HL-60 (cell line): ENCODE results near the gene AGPAT2.
"Not testable (repeated sequence)": the region's sequence is repeated elsewhere in the genome, so short reads cannot be mapped to it uniquely, and the experiment has no call there.

Experiments used
- DNase-seq, 2 experiments: peaks; one replicate each; pipeline ENCODE4 v3.0.0-alpha.2; 2010 to 2020; ENCODE audit warnings: low read depth in 1 of 2, low spot score in 1 of 2
- H3K27ac ChIP-seq: fragments of 250-450 bp; sonication (Bioruptor Pico); replicated peaks from 2 replicates; pipeline ENCODE4 v1.5.1; 2020; ENCODE audit warnings: mild to moderate bottlenecking, moderate library complexity
- H3K27me3 ChIP-seq: fragments of 250-450 bp; sonication (Bioruptor Pico); 2 replicates; pipeline ENCODE4 v1.5.1; 2021; ENCODE audit warnings: mild to moderate bottlenecking, moderate library complexity; ENCODE audit not compliant: insufficient read depth, poor library complexity, severe bottlenecking
- H3K4me3 ChIP-seq: replicated peaks from 2 replicates; pipeline ENCODE4 v1.5.1; 2011; ENCODE audit warnings: mild to moderate bottlenecking, control low read depth, low read length; ENCODE audit not compliant: insufficient read depth
- CTCF ChIP-seq: IDR thresholded peaks from one replicate; pipeline ENCODE4 v1.5.1; 2011; ENCODE audit warnings: low read length, control low read depth, inconsistent platforms; ENCODE audit not compliant: insufficient read depth
- GABPA ChIP-seq: IDR thresholded peaks from 2 replicates; pipeline ENCODE4 v1.6.1; 2012; ENCODE audit warnings: low read depth
- POLR2AphosphoS5 ChIP-seq: IDR thresholded peaks from 2 replicates; pipeline ENCODE4 v1.6.1; 2012; ENCODE audit warnings: low read depth
- REST ChIP-seq: IDR thresholded peaks from 2 replicates; pipeline ENCODE4 v1.6.1; 2012; ENCODE audit warnings: low read depth; ENCODE audit not compliant: insufficient replicate concordance
- SPI1 ChIP-seq: IDR thresholded peaks from 2 replicates; pipeline ENCODE4 v1.6.1; 2012; ENCODE audit warnings: low read depth, mild to moderate bottlenecking, borderline replicate concordance

Gene AGPAT2

GRCh38 chr9:136711751-136712689 lies 24.8 kb upstream of the AGPAT2 start, which contains the start of gene DIPK1B:
TSS of gene DIPK1B (plus strand) at chr9:136712572. CDS start at chr9:136712666, 94 bp downstream.
- peak within 1 kb of the TSS; percentile 49 for H3K4me3 ChIP-seq
- no peak for DNase-seq
- H3K27ac ChIP-seq: no peak within 1 kb of the TSS
- TF ChIP-seq SPI1 (no peak), POLR2AphosphoS5 (no peak), GABPA (no peak), REST (no peak)
- no peaks in the 10 kb centered on the region for H3K27me3 ChIP-seq

- DNase-seq, H3K4me3 ChIP-seq, H3K27me3 ChIP-seq: not testable (repeated sequence)
These were observed 24.0 kb upstream of the AGPAT2 start for GRCh38 chr9:136711219-136711648.

GRCh38 chr9:136710543-136710942 lies 23.3 kb upstream of the AGPAT2 start:
- no peaks in the 10 kb centered on the region for H3K27me3 ChIP-seq
- DNase-seq: no peak
- no peak for TF ChIP-seq SPI1
- TF ChIP-seq POLR2AphosphoS5: no peak
- no peak for TF ChIP-seq REST
- TF ChIP-seq CTCF: no peak
- TF ChIP-seq GABPA: no peak

More at GRCh38 chr9:136711219-136711648, 24.0 kb upstream of the AGPAT2 start:
- not testable (repeated sequence) for H3K27ac ChIP-seq

GRCh38 chr9:136709454-136710109 lies 22.3 kb upstream of the AGPAT2 start:
- Histone ChIP-seq H3K4me3 (no peak overlapping the region), H3K27me3 (no peaks in the 10 kb centered on the region), H3K27ac (no peak overlapping the region)
- no peak for TF ChIP-seq SPI1
- no peak for TF ChIP-seq CTCF
- no peak for TF ChIP-seq GABPA
- no peak for TF ChIP-seq POLR2AphosphoS5
- no peak for TF ChIP-seq REST
- DNase-seq: no peak

More at GRCh38 chr9:136710543-136710942, 23.3 kb upstream of the AGPAT2 start:
- Histone ChIP-seq H3K27ac (no peak overlapping the region), H3K4me3 (no peak overlapping the region)
